Measurements from ENCODE around the gene TBC1D21.
A peak's percentile ranks its signal among the peaks of the same experiment; 100 is the strongest.

TBC1D21 gene

DNA sequence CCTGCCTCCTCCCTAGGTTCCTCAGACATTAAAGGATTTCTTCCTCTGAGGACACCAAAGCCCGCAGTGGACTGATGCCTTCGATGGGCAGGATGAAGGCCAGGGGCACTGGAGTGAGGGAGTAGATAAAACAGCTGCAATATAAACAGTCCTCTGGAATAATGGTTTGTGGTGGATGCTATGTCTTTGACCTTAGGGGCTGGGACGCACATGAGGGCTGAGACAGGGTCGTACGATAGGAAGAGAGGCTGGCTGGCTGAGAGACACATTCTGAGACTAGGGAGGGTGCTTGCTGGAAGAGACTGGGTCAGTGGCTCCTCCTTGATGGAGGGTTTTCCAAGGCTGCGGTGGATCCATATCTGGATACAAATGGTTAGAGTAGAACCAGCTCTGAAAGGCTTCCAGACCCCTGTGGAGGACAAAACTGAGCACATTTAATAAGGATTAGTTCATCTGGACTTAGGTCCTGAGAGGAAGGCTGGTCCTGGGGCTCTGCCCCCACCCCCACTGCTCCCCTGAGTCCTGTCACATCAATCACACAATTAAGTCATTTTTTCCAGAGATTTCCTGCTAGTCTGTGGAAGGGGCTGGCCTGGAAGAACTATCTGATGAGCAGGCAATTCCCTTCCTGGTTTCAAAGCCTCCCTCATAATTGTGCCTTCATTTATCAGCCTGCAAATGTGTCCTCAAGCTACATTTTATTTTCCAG, 15.8 kb downstream of the TBC1D21 start:
- no peak for DNase-seq

- no peak for DNase-seq
These were observed 16.4 kb downstream of the TBC1D21 start for GRCh38 chr15:73889762-73890124.

DNA sequence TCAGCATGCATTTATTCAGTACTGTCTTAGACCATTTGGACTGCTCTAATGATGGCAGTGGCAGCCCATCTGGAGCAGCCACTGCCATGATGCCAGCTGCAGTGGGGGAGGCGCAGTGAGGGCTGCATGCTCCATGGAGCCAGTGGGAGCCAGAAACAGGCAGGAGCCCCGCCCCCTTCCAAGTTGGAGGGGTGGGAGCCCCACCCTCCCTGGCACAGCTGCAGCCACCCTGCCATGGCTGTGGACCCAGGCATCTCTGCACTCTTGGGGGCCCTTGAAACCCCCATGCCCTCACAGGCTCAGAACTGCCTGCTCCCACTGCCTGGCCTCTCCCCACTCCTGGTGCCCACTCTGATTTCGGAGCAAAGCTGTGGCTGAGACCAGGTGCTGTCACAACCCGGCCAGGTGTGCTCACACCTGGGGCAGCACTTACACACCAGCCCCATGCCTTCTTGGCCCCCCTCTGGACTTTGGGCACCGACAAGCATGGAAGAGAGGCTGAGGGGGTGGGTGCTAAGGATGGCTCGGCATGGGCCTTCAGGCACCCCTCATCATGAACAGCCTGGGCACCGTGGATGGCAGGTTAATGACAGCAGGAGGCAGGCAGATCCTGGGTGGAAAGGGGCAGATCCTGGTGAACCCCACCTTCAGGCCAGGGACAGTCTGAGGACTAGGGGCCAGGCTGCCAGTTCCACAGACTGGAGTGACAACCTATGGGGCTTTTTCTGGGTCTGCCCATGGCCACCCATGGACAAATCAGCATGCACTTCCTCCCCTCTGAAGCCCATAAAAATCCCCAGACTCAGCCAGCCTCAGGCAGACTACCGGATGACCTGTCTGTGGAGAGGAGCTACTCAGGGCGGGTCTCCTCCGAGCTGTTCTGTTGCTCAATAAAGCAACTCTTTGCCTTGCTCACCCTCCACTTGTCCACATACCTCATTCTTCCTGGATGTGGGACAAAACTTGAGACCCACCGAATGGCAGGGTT, 18.3 kb downstream of the TBC1D21 start:
- DNase-seq = no peak

DNA sequence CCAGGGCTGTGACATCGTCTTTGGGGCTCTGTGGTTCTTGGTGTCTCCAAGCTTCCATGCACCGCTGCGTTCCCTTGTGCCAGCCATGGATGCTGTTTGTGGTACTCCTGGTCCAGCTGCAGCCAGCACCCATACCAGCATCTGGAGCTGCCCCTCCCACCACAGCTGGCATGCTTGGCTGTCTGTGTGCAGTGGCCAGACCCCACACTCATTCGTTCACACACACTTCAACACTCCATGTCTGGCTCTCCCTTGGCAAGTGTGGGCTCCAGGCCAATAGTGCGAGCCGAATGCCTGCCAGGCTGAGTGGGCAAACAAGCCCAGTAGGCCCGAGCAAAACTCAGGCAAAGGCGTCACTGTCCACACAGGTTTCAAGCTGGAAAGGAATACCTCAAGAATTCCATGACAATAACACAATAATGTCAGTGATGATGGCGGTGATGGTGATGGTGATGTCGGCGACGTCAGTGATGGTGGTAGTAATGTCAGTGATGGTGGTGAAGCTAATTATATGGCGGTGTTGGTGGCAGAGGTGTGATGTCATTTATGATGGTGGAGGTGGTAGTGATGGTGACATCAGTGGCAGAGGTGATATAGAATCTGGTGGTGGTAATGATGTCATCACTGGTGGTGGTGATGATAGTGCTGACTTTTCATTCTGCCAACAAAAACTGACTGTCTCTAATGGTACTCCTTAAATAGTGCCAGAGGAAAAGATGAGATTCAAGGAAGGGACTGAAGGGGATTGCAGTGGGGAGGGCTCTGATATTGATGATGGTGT, 19.3 kb downstream of the TBC1D21 start:
- DNase-seq = no peak

- DNase-seq = no peak
These were observed 20.9 kb downstream of the TBC1D21 start for GRCh38 chr15:73894133-73894814.

DNA sequence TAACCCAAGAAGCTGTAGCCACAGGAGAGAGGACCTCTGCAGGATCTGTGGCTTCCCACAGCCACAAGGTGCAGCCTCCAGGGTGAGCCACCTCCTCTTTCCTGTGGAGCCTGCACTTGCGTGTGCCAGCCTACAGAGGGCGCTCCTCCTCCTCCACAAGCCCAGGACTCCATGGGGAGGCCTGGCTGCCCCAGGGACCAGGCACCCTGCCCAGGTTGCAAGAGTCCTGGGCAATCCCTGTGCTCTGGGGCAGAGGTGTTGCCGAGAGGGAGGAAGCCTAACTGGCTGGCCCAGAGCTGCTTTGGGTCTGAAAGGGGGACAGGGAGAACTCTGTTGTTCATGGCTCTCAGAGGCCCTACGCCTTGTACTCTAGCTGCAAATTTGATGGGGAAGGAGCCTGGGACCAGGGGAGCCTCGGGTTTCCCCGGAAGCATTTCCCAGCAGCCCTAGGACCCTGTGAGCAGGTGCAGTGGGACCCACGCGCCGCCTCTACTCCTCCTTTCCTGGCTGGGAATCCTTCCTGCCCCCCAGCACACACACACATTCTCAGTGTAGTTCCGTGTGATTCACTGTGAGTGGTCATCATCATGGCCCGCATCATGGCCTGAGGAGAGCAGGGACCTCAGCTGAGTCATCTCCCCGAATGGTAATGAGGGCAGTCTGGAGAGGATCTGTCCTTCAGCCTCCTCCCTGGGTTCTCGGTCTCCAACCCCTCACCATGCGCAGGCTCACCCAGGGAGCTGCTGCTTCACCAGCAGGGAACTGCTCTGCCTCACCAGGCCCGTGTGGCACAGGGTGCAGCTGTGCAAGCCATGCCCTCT, 24.3 kb downstream of the TBC1D21 start:
- peak in 1 of 2 experiments; percentile 55 for DNase-seq

- no peak for DNase-seq
These were observed 26.1 kb downstream of the TBC1D21 start for GRCh38 chr15:73899197-73900094.

DNA sequence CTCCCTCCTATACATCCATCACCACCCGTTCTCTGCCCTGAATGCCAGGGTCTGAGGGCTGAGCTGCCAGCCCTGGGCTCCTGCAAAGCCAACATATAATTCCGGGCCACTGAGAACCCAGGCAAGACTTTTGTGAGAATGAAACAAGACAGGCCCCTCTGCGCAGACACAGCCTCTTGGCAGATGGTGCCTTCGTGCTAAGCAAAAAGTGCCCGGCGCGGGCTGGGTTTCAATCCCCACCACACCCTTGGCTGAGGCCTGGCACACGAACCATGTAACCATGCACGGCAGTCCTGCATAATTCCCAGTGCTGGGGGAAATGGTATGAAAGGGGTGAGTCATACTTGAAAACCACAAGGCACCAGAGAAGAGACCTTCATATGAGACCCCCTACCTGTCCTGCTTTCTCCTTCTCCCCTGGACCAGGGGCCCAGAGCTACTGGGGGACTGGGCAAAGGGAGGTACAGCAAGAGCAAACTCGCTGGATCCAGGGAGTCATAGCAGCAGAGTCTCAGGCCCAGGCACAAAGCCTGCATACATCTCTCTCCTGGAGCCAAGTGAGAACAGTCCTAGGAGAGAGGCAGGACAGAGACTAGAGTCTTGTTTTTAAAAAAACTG, 26.8 kb downstream of the TBC1D21 start:
- no peak for DNase-seq

DNA sequence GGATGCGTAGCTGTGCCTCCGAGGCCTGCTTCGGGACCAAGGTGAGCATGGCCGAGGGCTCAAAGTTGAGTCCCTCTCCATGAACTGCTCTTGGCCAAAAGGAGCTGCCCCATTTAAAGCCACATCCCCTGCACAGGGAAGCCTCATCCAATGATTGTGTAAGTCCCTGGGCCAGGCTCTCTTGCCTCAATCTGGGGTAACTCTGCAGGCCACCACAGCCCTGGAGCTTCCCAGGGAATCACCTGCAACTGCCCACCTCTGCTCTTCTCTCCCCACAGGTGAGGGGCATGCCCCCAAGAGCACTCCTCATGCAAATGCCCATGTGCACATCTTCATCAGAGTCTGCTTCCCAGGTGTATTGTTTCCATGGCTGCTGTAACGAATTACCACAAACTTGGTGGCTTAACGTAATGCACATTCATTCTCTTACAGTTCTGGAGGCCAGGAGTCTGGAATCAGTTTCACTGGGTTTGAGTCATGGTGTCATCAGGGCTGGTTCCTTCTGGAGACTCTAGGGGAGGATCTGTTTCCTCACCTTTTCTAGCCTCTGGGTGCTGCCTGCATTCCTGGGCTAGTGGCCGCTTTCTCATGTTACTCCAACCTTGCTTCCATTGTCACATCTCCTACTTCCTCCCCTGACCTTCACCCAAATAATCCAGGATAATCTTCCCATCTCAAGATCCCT, 27.9 kb downstream of the TBC1D21 start:
- DNase-seq = no peak

- DNase-seq = no peak
These were observed 29.0 kb downstream of the TBC1D21 start for GRCh38 chr15:73902121-73903020.

DNA sequence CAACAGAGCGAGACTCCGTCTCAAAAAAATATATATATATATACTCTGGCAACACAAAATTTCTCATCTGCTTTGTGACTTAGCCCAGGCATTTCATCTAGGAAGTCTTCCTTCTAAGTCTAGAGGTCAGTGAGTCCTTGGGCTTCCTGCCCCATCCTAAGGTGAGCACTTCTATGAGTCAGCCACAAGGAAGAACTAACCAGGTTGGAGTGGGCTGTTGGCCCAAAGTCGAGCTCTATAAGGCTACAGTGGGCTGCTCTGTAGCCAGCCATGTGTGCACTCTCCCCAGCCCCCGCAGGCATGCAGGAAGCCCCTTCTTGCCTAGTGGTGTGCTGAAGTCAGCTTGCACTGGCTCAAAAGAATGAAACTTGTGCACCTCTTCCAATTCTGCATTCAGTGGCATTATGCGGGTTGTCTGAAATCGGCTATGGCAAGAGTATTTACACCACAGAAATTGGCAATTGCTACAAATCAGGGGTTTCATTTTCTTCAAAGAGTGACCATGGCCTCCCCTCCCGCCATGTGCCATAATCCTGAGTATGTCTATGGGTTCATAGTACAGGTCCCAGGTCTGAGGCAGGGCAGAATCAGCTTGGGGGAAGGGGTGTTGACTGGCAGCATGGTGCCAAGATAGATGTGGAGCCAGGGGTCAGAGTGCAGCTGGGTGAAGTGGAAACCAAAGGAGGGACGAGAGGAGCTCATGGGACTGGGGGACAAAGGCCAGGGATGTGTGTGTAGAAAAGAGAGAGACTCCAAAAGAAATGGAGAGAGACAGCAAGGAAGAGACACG, 30.9 kb downstream of the TBC1D21 start:
- DNase-seq = no peak

DNA sequence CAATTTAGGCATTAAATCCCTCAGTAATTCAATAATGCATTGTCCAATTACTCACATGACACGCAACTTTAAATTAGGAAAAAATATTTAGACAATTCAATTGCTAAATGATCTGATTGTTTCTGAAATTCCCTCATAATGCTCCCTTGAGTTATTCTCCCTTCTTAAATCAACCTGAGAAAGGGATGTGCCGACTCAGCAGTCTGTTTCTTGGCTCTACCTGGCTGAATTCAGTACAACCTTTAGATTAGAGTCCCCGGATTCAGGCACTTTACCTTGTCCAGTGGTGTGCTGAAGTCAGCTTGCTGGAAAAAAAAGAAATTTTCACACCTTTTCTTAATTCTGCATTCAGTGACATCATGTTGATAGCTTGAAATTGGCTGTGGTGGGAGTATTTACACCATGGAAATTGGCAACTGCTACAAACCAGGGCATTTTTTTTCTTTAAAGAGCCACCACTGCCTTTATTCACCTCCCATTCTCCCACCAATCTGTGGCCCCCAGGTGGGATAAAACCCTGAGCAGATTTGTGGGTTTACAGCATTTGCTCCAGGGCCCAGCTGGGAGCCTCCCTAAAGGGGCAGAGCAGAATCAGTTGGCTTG, 32.0 kb downstream of the TBC1D21 start:
- DNase-seq = no peak

- DNase-seq = no peak
These were observed 33.1 kb downstream of the TBC1D21 start for GRCh38 chr15:73906346-73907034.

- DNase-seq = no peak
These were observed 33.7 kb downstream of the TBC1D21 start for GRCh38 chr15:73907035-73907408.

DNA sequence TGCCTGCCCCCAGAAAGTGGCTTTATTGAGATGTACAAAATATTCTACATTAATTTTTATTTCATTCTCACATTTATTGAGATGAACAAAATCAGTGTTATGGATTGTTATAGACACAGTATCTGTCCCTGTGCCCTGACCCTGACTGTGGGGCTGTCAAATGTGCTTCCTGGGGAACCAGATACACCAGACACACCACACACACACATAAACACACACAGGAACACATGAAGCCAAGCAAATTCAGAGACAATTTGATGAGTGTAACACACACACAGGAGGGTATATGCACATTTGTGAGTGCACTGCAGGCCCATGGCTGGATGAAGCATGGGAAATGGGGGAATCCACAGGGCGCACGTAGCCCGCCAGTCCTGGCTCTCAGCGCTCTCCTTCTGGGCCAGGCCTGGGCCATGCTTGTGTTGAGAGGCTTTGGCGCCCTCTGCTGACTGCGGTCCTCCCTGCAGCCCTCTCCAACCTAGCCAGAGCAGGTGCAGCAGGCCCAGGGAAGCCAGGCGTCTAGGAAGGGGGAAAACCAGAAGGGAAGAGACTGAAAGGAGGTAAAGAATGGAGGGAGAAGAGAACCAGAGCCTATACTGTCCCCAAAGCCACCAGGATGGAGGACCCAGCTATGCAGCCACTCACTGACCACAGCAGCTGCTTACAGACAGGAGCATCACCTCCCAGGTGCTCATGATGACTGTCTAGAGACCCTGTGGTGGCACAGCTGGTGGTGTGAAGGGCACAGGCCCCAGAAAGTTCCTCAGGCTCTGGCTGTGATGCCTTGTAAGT, 34.9 kb downstream of the TBC1D21 start:
- DNase-seq = peak in 1 of 2 experiments; percentile 86

- no peak for DNase-seq
These were observed 35.4 kb downstream of the TBC1D21 start for GRCh38 chr15:73908822-73909122.

Data from NCI-H526 (cell line).